ENCODE measurements around the gene HECTD2.

- TF ChIP-seq CTCF (IDR thresholded peaks at IDR 0.05; ENCODE audit: low read depth, low read length) = no peak
- TF ChIP-seq POLR2A (IDR thresholded peaks at IDR 0.05; ENCODE audit: extremely low read depth, insufficient read length) = no peak
- no peak for TF ChIP-seq MYC (IDR thresholded peaks at IDR 0.05; ENCODE audit: low read depth, low read length)
- no peak for TF ChIP-seq MAX (IDR thresholded peaks at IDR 0.05; ENCODE audit: low read depth, low read length)
Observed at GRCh38 chr10:91412354-91413087, 2.4 kb downstream of the HECTD2 start.
